ENCODE measurements around the gene CLDN24. TPM values are rescaled to one million over a fixed set of nuclear protein-coding genes. Genes with fewer than 3 reads are reported as not detected.

Gene CLDN24
- total RNA-seq, 2 experiments from 2014 or later: not detected

GRCh38 chr4:183352546-183352945 is 30.3 kb upstream of the CLDN24 start:
- Mint-ChIP-seq H3K27ac (no peak overlapping the region), H3K9me3 (no peaks in the 10 kb centered on the region), H3K27me3 (peaks cover 23% of the 10 kb centered on the region), H3K4me3 (no peak overlapping the region), H3K4me1 (peaks cover 6% of the 10 kb centered on the region), H3K36me3 (no peaks in the 10 kb centered on the region)
- DNase-seq: no peak

- H3K27me3 Mint-ChIP-seq: peaks cover 29% of the 10 kb centered on the region
- no peak for DNase-seq
- no peaks in the 10 kb centered on the region for H3K9me3 Mint-ChIP-seq
- H3K4me1 Mint-ChIP-seq: peaks cover 6% of the 10 kb centered on the region
- no peaks in the 10 kb centered on the region for H3K36me3 Mint-ChIP-seq
- no peak overlapping the region for H3K27ac Mint-ChIP-seq
- no peak overlapping the region for H3K4me3 Mint-ChIP-seq
These were observed 28.3 kb upstream of the CLDN24 start for GRCh38 chr4:183350317-183351071.

GRCh38 chr4:183349673-183350072 is 27.4 kb upstream of the CLDN24 start:
- no peak overlapping the region for H3K4me3 Mint-ChIP-seq
- H3K4me1 Mint-ChIP-seq: peaks cover 6% of the 10 kb centered on the region

GRCh38 chr4:183348706-183349659 is 26.8 kb upstream of the CLDN24 start:
- Mint-ChIP-seq H3K36me3 (no peaks in the 10 kb centered on the region), H3K27ac (peak overlapping the region; percentile 13), H3K9me3 (no peaks in the 10 kb centered on the region), H3K4me3 (no peak overlapping the region), H3K4me1 (peaks cover 6% of the 10 kb centered on the region), H3K27me3 (peaks cover 43% of the 10 kb centered on the region)
- DNase-seq: peak; percentile 41

More at GRCh38 chr4:183349673-183350072, 27.4 kb upstream of the CLDN24 start:
- H3K27me3 Mint-ChIP-seq: peaks cover 36% of the 10 kb centered on the region
- no peak for DNase-seq
- no peak overlapping the region for H3K27ac Mint-ChIP-seq
- no peaks in the 10 kb centered on the region for H3K36me3 Mint-ChIP-seq
- H3K9me3 Mint-ChIP-seq: no peaks in the 10 kb centered on the region

- Mint-ChIP-seq H3K9me3 (no peaks in the 10 kb centered on the region), H3K27ac (no peak overlapping the region), H3K4me1 (peaks cover 7% of the 10 kb centered on the region), H3K36me3 (no peaks in the 10 kb centered on the region), H3K4me3 (no peak overlapping the region), H3K27me3 (peaks cover 51% of the 10 kb centered on the region)
- no peak for DNase-seq
These were observed 25.9 kb upstream of the CLDN24 start for GRCh38 chr4:183348136-183348535.

GRCh38 chr4:183347566-183347965 is 25.3 kb upstream of the CLDN24 start:
- Mint-ChIP-seq H3K36me3 (no peaks in the 10 kb centered on the region), H3K9me3 (no peaks in the 10 kb centered on the region), H3K27ac (no peak overlapping the region), H3K4me1 (peaks cover 8% of the 10 kb centered on the region), H3K4me3 (no peak overlapping the region), H3K27me3 (peaks cover 55% of the 10 kb centered on the region)
- DNase-seq: no peak

- no peak overlapping the region for H3K4me3 Mint-ChIP-seq
- H3K36me3 Mint-ChIP-seq: no peaks in the 10 kb centered on the region
- H3K27me3 Mint-ChIP-seq: peaks cover 56% of the 10 kb centered on the region
- H3K27ac Mint-ChIP-seq: no peak overlapping the region
- no peak for DNase-seq
- H3K9me3 Mint-ChIP-seq: no peaks in the 10 kb centered on the region
- peaks cover 8% of the 10 kb centered on the region for H3K4me1 Mint-ChIP-seq
These were observed 24.9 kb upstream of the CLDN24 start for GRCh38 chr4:183347146-183347545.

GRCh38 chr4:183345261-183345660 is 23.0 kb upstream of the CLDN24 start:
- no peak for DNase-seq
- Mint-ChIP-seq H3K27me3 (peaks cover 46% of the 10 kb centered on the region), H3K4me3 (no peak overlapping the region), H3K36me3 (no peaks in the 10 kb centered on the region), H3K27ac (no peak overlapping the region), H3K4me1 (peaks cover 8% of the 10 kb centered on the region), H3K9me3 (no peaks in the 10 kb centered on the region)

GRCh38 chr4:183344523-183345255 is 22.5 kb upstream of the CLDN24 start:
- DNase-seq: no peak

GRCh38 chr4:183343730-183344129 is 21.5 kb upstream of the CLDN24 start:
- no peak overlapping the region for H3K4me3 Mint-ChIP-seq

More at GRCh38 chr4:183344523-183345255, 22.5 kb upstream of the CLDN24 start:
- Mint-ChIP-seq H3K9me3 (no peaks in the 10 kb centered on the region), H3K36me3 (no peaks in the 10 kb centered on the region), H3K27ac (no peak overlapping the region), H3K27me3 (peaks cover 47% of the 10 kb centered on the region), H3K4me3 (no peak overlapping the region), H3K4me1 (peaks cover 8% of the 10 kb centered on the region)

GRCh38 chr4:183342541-183343533 is 20.6 kb upstream of the CLDN24 start:
- Mint-ChIP-seq H3K4me1 (peaks cover 2% of the 10 kb centered on the region), H3K27ac (no peak overlapping the region), H3K27me3 (peaks cover 41% of the 10 kb centered on the region), H3K9me3 (no peaks in the 10 kb centered on the region), H3K36me3 (no peaks in the 10 kb centered on the region), H3K4me3 (peak overlapping the region; percentile 34)
- DNase-seq: no peak

More at GRCh38 chr4:183343730-183344129, 21.5 kb upstream of the CLDN24 start:
- Mint-ChIP-seq H3K9me3 (no peaks in the 10 kb centered on the region), H3K4me1 (peaks cover 2% of the 10 kb centered on the region), H3K27ac (no peak overlapping the region), H3K27me3 (peaks cover 47% of the 10 kb centered on the region), H3K36me3 (no peaks in the 10 kb centered on the region)
- no peak for DNase-seq

- Mint-ChIP-seq H3K4me3 (no peak overlapping the region), H3K27ac (no peak overlapping the region), H3K27me3 (peaks cover 17% of the 10 kb centered on the region), H3K36me3 (no peaks in the 10 kb centered on the region), H3K9me3 (no peaks in the 10 kb centered on the region), H3K4me1 (peaks cover 4% of the 10 kb centered on the region)
- DNase-seq: no peak
These were observed 15.6 kb upstream of the CLDN24 start for GRCh38 chr4:183337833-183338232.

- Mint-ChIP-seq H3K27me3 (peaks cover 17% of the 10 kb centered on the region), H3K4me1 (peaks cover 4% of the 10 kb centered on the region), H3K9me3 (no peaks in the 10 kb centered on the region), H3K4me3 (no peak overlapping the region), H3K36me3 (no peaks in the 10 kb centered on the region), H3K27ac (no peak overlapping the region)
- no peak for DNase-seq
These were observed 15.1 kb upstream of the CLDN24 start for GRCh38 chr4:183337349-183337748.
